ENCODE data around the gene CAPS. TPM values are rescaled to one million over a fixed set of nuclear protein-coding genes. Genes with fewer than 3 reads are reported as not detected.
"Not testable (repeated sequence)": the region's sequence is repeated elsewhere in the genome, so short reads cannot be mapped to it uniquely, and the experiment has no call there.

CAPS gene
- total RNA-seq, 1 experiment from 2014 or later, result 0.92 TPM

DNA sequence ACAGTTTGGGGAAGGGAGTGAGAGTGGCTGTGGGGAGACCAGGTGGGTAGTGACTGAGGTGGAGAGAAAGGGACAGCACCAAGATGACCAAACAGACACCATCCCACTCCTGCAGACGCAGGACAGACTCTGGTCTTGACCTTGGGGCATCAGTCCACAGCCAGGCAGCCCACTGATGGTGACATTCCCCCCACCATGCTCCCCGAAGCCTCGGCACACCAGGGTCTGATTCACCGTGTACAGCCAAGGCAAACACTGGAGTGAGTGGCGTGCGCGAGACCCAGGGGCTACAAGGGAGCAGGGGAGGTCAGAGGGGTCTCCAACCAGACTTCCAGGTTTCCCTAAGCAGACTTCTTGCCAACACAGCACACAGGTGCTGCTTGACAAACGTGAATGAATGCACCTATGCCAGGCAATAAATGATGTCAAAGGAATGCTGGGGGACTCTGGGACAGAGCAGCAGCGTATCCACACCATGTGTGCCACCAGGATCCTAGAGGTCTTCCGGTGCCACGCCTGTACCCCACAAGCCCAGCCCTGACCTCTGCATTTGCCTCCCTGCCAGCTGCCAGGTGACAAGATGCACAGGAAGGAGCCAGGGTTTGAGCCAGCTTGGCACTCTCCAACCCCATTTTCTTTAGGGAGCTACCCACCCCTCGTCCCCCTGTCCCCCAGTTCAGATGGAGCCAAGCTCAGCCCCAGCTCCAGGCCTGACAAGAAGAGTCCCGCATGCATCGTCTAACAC is 45.4 kb downstream of the CAPS start:
- TF ChIP-seq, protein P1, sequence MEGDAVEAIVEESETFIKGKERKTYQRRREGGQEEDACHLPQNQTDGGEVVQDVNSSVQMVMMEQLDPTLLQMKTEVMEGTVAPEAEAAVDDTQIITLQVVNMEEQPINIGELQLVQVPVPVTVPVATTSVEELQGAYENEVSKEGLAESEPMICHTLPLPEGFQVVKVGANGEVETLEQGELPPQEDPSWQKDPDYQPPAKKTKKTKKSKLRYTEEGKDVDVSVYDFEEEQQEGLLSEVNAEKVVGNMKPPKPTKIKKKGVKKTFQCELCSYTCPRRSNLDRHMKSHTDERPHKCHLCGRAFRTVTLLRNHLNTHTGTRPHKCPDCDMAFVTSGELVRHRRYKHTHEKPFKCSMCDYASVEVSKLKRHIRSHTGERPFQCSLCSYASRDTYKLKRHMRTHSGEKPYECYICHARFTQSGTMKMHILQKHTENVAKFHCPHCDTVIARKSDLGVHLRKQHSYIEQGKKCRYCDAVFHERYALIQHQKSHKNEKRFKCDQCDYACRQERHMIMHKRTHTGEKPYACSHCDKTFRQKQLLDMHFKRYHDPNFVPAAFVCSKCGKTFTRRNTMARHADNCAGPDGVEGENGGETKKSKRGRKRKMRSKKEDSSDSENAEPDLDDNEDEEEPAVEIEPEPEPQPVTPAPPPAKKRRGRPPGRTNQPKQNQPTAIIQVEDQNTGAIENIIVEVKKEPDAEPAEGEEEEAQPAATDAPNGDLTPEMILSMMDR (conservative IDR thresholded peaks at IDR 0.05; ENCODE audit: low read depth, low read length), result no peak
- TF ChIP-seq EZH2 (IDR thresholded peaks at IDR 0.05; ENCODE audit: borderline replicate concordance, low read depth, low read length, poor library complexity, severe bottlenecking), result no peak
- intact Hi-C loops (cut with micrococcal nuclease; ENCODE audit: unreplicated experiment), result no loop called here
- POLR2A ChIA-PET (ENCODE audit: low non-redundant PET), result no interaction called here
- BruUV-seq (replicated peaks), result no TSS peak
- Histone ChIP-seq H3K27ac (ENCODE audit: low read depth, low read length, poor library complexity, severe bottlenecking) (peak overlapping the region; percentile 48), H3K9me3 (ENCODE audit: low read depth, low read length, poor library complexity, severe bottlenecking) (no peaks in the 10 kb centered on the region), H3K27me3 (replicated peaks; ENCODE audit: insufficient read depth, low read depth, low read length, poor library complexity) (no peaks in the 10 kb centered on the region), H3K4me1 (ENCODE audit: insufficient read depth, low read length, poor library complexity, severe bottlenecking) (peaks cover 39% of the 10 kb centered on the region), H3K36me3 (ENCODE audit: insufficient read depth, low read length, poor library complexity, severe bottlenecking) (no peaks in the 10 kb centered on the region), H3K4me3 (ENCODE audit: low read depth, low read length, poor library complexity, severe bottlenecking) (no peak overlapping the region)
- no peak for DNase-seq (ENCODE audit: low spot score)
- CTCF ChIA-PET, result no interaction called here

DNA sequence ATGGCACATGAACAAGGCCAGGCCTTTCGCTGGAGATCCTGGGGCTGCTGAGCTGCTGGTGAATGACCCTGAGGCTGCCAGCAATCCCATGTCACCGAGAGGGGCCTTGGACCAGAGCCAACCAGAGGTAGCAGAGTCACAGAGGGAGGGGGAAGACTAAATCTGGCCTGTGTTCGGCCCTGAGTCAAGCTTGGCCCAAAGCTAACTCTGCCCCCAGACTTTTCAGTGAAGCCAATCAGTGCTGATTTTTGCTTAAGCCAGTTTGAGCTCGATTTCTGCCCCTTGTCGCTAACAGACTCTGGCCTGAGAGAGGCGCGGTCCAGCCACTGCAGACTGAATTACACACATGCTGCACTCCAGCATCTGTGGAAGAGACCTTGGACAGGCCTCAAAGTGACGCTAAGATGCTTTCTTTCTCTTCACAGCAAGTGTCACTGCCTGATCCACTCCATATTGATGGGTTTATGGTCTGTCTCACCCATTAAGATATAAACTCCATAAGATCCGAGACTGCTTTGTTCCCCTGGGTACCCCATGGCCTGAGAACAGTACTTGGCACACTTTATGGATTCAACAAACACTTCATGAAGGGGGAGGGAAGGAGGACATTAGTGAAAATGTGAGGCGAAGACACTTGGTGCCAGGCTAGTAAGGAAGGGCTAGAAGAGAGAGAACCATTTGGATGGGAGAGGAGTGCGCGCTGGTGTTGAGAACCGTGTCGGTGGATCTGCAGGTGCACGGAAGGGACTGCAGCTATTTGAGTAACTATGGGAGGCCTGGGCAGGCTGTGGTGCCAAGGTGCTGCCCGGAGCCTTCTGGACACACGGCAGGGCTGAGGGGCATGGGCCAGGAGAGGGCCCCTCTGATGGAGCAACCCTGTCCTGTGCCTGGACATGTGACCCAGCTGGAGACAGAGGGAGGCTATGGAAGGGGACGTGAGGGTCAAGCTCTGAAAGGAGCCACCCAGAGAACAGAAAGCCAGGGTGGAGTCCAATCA is 46.2 kb downstream of the CAPS start:
- Histone ChIP-seq H3K4me1 (ENCODE audit: insufficient read depth, low read length, poor library complexity, severe bottlenecking) (peaks cover 33% of the 10 kb centered on the region), H3K27me3 (replicated peaks; ENCODE audit: insufficient read depth, low read depth, low read length, poor library complexity) (no peaks in the 10 kb centered on the region), H3K27ac (ENCODE audit: low read depth, low read length, poor library complexity, severe bottlenecking) (peak overlapping the region; percentile 48), H3K36me3 (ENCODE audit: insufficient read depth, low read length, poor library complexity, severe bottlenecking) (no peaks in the 10 kb centered on the region), H3K9me3 (ENCODE audit: low read depth, low read length, poor library complexity, severe bottlenecking) (no peaks in the 10 kb centered on the region), H3K4me3 (ENCODE audit: low read depth, low read length, poor library complexity, severe bottlenecking) (no peak overlapping the region)
- no TSS peak for BruUV-seq (replicated peaks)
- no peak for TF ChIP-seq EZH2 (IDR thresholded peaks at IDR 0.05; ENCODE audit: borderline replicate concordance, low read depth, low read length, poor library complexity, severe bottlenecking)
- TF ChIP-seq, protein P1 (conservative IDR thresholded peaks at IDR 0.05; ENCODE audit: low read depth, low read length), result no peak
- CTCF ChIA-PET, result no interaction called here
- no peak for DNase-seq (ENCODE audit: low spot score)
- POLR2A ChIA-PET (ENCODE audit: low non-redundant PET), result no interaction called here
- intact Hi-C loops (cut with micrococcal nuclease; ENCODE audit: unreplicated experiment), result no loop called here

DNA sequence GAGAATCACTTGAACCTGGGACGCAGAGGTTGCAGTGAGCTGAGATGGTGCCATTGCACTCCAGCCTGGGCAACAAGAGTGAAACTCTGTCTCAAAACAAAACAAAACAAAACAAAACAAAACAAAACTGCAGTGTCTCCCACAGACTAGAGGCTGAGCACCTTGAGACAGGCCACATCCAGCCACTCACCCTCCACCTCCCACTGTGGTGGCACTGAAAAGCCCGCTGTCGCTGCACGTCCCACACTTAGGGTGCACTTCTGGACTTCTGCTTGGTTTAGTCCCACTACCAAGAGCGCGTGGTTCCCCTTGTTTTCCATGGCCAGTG is 47.6 kb downstream of the CAPS start:
- BruUV-seq (replicated peaks); DNase-seq (ENCODE audit: low spot score); POLR2A ChIA-PET (ENCODE audit: low non-redundant PET); H3K36me3 ChIP-seq (ENCODE audit: insufficient read depth, low read length, poor library complexity, severe bottlenecking); H3K9me3 ChIP-seq (ENCODE audit: low read depth, low read length, poor library complexity, severe bottlenecking); intact Hi-C loops (cut with micrococcal nuclease; ENCODE audit: unreplicated experiment); H3K27me3 ChIP-seq (replicated peaks; ENCODE audit: insufficient read depth, low read depth, low read length, poor library complexity): not testable (repeated sequence)
- H3K4me1 ChIP-seq (ENCODE audit: insufficient read depth, low read length, poor library complexity, severe bottlenecking), result peaks cover 31% of the 10 kb centered on the region
- H3K27ac ChIP-seq (ENCODE audit: low read depth, low read length, poor library complexity, severe bottlenecking), result peak overlapping the region; percentile 66
- peak overlapping the region; percentile 11 for H3K4me3 ChIP-seq (ENCODE audit: low read depth, low read length, poor library complexity, severe bottlenecking)
- CTCF ChIA-PET, result interaction anchor here (1.0 to 1.2 kb wide), 2 partner anchors 26 to 157 kb away, joined by 3 read pairs; no protein-coding TSS in a partner anchor
